Small intestine (tissue), 7 donors: ENCODE measurements around the gene TUBA8. TPM values are rescaled to one million over a fixed set of nuclear protein-coding genes. Genes with fewer than 3 reads are reported as not detected.
"Not testable (repeated sequence)": the region's sequence is repeated elsewhere in the genome, so short reads cannot be mapped to it uniquely, and the experiment has no call there.

ENCODE experiments used
- DNase-seq, 2 donors: peaks; one replicate each; pipeline versions ENCODE4 v3.0.0 to v3.0.0-alpha.2; 2013
- FAIRE-seq: peaks from 2 replicates; lab custom pipeline; 2012; peaks lifted over from hg19 to GRCh38; lab: Jason Lieb, UNC
- H3K27ac ChIP-seq, 3 donors: one replicate each; pipeline ENCODE4 v1.5.1; 2013; ENCODE audit warnings: low read length in 2 of 3, mild to moderate bottlenecking in 2 of 3, control low read depth in 1 of 3, inconsistent platforms in 1 of 3, low read depth in 1 of 3, moderate library complexity in 1 of 3
- H3K27me3 ChIP-seq, 3 donors: one replicate each; pipeline ENCODE4 v1.6.1; 2013; ENCODE audit warnings: low read length in 3 of 3, inconsistent platforms in 1 of 3; ENCODE audit not compliant: control insufficient read depth in 3 of 3, insufficient read depth in 3 of 3
- H3K36me3 ChIP-seq, 3 donors: one replicate each; pipeline ENCODE4 v1.6.1; 2013; ENCODE audit warnings: low read length in 3 of 3, inconsistent platforms in 1 of 3, low read depth in 1 of 3, mild to moderate bottlenecking in 1 of 3, moderate library complexity in 1 of 3; ENCODE audit not compliant: control insufficient read depth in 3 of 3, insufficient read depth in 2 of 3
- H3K4me1 ChIP-seq, 3 donors: one replicate each; pipeline ENCODE4 v1.6.1; 2013; ENCODE audit warnings: low read length in 2 of 3, inconsistent platforms in 1 of 3, low read depth in 1 of 3, mild to moderate bottlenecking in 1 of 3, moderate library complexity in 1 of 3; ENCODE audit not compliant: control insufficient read depth in 3 of 3, insufficient read depth in 2 of 3
- H3K4me3 ChIP-seq, 3 donors: one replicate each; pipeline ENCODE4 v1.5.1; 2013; ENCODE audit warnings: low read length in 3 of 3, control low read depth in 1 of 3, inconsistent platforms in 1 of 3, low read depth in 1 of 3, mild to moderate bottlenecking in 1 of 3, moderate library complexity in 1 of 3
- H3K9me3 ChIP-seq, 2 donors: one replicate each; pipeline ENCODE4 v1.6.1; 2013; ENCODE audit warnings: low read depth in 1 of 2, low read length in 1 of 2; ENCODE audit not compliant: control insufficient read depth in 2 of 2, insufficient read depth in 1 of 2
- WGBS, 3 donors: extraction: QIAGEN DNeasy Blood & Tissue Kit; methylation state at CpG; one replicate each; pipeline ENCODE4 v1.1.7; 2013; 5-methylcytosine and 5-hydroxymethylcytosine counted together
- polyA plus RNA-seq, 4 donors: library from polyadenylated mRNA; stranded (reverse) in 3 of 4; unstranded in 1 of 4; fragments of 200-250 nt in 3 of 4; fragments of 120-200 nt in 1 of 4; gene quantifications; one replicate each; pipeline versions ENCODE4 v1.2.1 to v1.2.3, GENCODE V29; 2013
- donor health status: healthy with polysubstance abuse.
- donor health status: control.
- donor health status: control.
- donor health status: Bipolar disorder and iron deficiency.
- donor health status: healthy.

Gene TUBA8
- polyA plus RNA-seq, 4 donors: 1.6 to 5.8 (median 4.5) TPM

DNA sequence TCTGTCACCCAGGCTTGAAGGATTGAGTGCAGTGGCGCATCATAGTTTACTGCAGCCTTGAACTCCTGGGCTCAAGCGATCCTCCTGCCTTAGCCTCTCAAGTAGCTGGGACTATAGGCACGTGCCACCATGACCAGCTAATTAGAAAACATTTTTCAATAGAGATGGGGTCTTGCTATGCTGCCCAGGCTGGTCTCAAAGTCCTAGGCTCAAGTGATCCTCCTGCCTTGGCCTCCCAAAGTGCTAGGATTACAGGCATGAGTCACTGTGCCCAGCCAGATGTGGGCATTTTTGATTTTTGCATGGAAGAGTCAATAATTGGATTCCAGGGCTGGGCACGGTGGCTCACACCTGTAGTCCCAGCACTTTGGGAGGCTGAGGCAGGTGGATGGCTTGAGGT is 36.7 kb upstream of the TUBA8 start:
- FAIRE-seq, DNase-seq: not testable (repeated sequence)

DNA sequence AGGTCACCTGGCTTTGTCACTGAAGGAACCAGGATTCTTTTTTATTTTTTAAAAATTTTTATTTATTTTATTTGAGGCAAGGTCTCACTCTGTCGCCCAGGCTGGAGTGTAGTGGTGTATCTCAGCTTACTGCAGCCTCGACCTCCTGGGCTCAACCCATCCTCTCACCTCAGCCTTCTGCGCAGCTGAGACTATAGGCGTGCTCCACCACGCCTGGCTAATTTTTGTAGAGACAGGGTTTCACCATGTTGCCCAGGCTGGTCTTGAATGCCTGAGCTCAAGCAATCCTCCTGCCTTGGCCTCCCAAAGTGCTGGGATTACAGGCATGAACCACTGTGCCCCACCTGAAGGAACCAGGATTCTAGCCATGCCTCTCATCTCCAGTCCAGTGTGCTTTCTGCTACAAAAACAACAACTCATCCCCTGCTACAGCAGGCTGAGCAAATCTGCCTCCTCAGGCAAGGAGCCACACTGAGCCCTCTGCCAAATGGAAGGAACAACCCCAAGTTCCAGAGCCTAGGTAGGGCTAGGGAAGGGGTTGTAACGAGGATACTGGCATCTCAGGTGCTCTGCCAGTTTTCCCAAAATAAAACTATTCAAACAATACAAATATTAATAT is 35.4 kb upstream of the TUBA8 start:
- 92 to 95% (median 95%) methylated on average over 6 of the region's 6 CpGs for WGBS, 3 donors
- FAIRE-seq (no peak), DNase-seq (no peak)
- H3K36me3 ChIP-seq: peaks cover 0 to 9% (median 3%) of the 10 kb centered on the region in 3 donors
- H3K9me3 ChIP-seq: no peaks in the 10 kb centered on the region
- H3K4me1 ChIP-seq: peaks cover 0 to 38% (median 6%) of the 10 kb centered on the region in 3 donors
- H3K4me3 ChIP-seq: no peak overlapping the region
- H3K27ac ChIP-seq: peak overlapping the region in 1 of 3 donors; percentile 33
- no peaks in the 10 kb centered on the region for H3K27me3 ChIP-seq

More for the DNA sequence above, 36.7 kb upstream of the TUBA8 start:
- H3K36me3 ChIP-seq, H3K27ac ChIP-seq, H3K4me3 ChIP-seq, H3K9me3 ChIP-seq, H3K27me3 ChIP-seq: not testable (repeated sequence)
- H3K4me1 ChIP-seq: peaks cover 0 to 41% (median under 1%) of the 10 kb centered on the region in 3 donors
- WGBS, 3 donors: 88 to 94% (median 91%) methylated on average over 4 of the region's 4 CpGs

DNA sequence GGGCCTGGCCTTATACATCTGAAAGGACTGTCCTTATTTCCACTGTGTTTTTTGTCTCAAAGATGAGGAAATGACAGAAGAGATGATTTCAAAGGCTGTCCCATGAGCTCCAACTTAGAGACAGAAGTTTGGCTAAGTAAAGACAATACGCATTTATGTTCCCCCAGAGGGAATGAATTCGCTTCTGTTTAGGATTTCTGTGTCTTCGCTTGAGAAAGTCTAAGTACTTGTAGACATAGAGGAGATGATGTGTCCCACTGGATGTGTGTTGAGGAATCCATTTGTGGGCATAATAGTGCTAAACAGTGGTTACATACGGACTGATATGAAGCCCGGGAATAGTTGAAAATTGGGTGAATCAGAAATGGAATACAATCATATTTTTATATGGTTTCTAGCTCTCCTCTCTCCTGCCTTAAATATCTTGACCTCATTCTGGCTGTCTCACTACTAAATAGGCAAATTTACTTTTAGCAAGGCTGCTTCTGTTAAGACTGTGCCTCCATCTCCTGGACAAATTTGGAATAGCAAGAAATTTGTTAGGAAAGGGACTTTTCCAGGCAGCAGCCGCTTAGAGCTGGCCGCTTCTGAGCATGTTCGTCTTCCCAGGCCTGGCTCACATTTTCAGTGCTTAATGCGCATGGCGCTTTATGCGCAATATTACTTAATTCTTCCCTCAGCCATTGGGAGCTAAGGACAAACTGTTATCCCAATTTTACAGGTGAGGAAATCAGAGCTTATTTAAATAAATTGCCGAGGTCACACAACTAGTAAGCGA is 34.7 kb upstream of the TUBA8 start:
- peak; percentile 89 to 92 for DNase-seq
- peak overlapping the region in 1 of 3 donors; percentile 20 for H3K4me3 ChIP-seq
- no peaks in the 10 kb centered on the region for H3K9me3 ChIP-seq
- H3K27ac ChIP-seq: peak overlapping the region; percentile 3 to 60 (median 30)
- H3K36me3 ChIP-seq: peaks cover 3 to 12% (median 3%) of the 10 kb centered on the region in 3 donors
- FAIRE-seq: no peak
- 28 to 43% (median 34%) methylated on average over 13 of the region's 13 CpGs for WGBS, 3 donors
- peaks cover 0 to 32% (median 6%) of the 10 kb centered on the region in 3 donors for H3K4me1 ChIP-seq
- H3K27me3 ChIP-seq: no peaks in the 10 kb centered on the region

DNA sequence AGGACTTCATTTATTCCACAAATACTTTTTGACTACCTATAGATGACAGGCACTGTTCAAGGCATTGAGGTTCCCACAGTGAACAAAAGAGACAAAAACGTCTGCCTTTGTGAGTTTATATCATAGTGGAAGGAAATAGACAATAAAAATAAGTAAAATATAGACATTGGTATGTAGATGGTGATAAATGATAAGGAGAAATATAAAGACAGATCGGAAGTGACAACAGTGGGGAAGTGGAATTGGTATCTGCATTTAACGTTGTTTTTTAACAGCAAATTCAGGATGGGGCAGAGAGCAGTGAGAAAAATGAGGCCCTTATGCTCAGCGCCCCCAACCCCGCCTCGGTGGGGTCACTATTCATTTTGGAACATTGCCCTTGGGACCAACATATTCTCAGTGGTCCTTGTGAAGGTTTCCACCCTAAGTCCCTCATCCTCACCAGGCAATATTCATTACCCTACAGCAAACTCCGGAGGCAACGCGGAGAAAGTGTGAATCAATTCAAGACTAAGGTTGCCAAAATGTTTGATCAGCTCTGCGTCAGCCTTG is 33.4 kb upstream of the TUBA8 start:
- Histone ChIP-seq H3K27me3 (no peaks in the 10 kb centered on the region), H3K9me3 (no peaks in the 10 kb centered on the region), H3K36me3 (peaks cover 7 to 16% (median 9%) of the 10 kb centered on the region in 3 donors), H3K4me1 (peaks cover 0 to 26% (median 6%) of the 10 kb centered on the region in 3 donors), H3K4me3 (peak overlapping the region; percentile 31 to 84 (median 67)), H3K27ac (peak overlapping the region; percentile 81 to 88 (median 85))
- DNase-seq (no peak), FAIRE-seq (no peak)
- 0 to 4% (median 2%) methylated on average over 10 of the region's 10 CpGs for WGBS, 3 donors

DNA sequence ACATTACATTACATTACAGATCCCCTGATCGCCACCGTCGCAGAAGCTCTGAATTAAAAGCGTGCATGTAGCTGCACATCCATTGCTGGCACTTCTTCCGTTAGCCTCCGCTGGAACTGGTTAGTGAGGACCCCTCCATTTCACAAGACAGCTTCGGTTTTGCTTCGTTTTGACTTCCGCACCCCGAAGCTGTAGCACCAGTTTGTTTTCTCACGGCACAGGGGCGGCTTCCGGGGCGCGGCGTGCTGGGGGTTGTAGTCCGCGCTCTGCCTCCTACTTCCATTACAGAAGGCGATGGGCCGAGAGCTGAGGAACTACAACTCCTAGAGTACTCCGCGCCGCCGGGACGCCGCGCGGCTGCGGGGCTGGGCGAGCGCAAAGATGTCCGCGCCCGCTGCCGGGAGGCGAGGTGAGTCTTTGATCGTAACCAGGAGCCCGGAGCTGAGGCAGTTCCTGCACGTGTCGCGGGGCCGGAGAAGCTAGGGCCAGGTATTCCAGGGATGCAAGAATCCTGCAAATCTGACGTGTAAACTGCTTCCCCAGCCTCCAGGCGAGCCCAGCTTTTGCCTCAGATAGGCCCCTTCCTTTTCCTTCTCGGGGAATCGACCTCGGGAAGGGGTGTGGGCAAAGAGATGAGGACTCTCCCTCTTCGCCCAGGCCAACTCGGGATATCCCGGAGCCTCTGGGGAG is 32.8 kb upstream of the TUBA8 start, which contains the start of gene PEX26:
PEX26 (plus strand) TSS at position 352 of the 690 bp plus-strand sequence. CDS start 387 bp downstream, outside the sequence.
- DNase-seq (peak; percentile 97), FAIRE-seq (no peak)
- 0 to 1% (median 0%) methylated on average over 49 to 50 of the region's 50 CpGs for WGBS, 3 donors
- Histone ChIP-seq H3K9me3 (no peaks in the 10 kb centered on the region), H3K27me3 (no peaks in the 10 kb centered on the region), H3K36me3 (peaks cover 7 to 16% (median 12%) of the 10 kb centered on the region in 3 donors), H3K27ac (peak within 1 kb of the TSS; percentile 81 to 89 (median 85)), H3K4me3 (peak within 1 kb of the TSS; percentile 67 to 90 (median 84)), H3K4me1 (peaks cover 0 to 22% (median 6%) of the 10 kb centered on the region in 3 donors)

DNA sequence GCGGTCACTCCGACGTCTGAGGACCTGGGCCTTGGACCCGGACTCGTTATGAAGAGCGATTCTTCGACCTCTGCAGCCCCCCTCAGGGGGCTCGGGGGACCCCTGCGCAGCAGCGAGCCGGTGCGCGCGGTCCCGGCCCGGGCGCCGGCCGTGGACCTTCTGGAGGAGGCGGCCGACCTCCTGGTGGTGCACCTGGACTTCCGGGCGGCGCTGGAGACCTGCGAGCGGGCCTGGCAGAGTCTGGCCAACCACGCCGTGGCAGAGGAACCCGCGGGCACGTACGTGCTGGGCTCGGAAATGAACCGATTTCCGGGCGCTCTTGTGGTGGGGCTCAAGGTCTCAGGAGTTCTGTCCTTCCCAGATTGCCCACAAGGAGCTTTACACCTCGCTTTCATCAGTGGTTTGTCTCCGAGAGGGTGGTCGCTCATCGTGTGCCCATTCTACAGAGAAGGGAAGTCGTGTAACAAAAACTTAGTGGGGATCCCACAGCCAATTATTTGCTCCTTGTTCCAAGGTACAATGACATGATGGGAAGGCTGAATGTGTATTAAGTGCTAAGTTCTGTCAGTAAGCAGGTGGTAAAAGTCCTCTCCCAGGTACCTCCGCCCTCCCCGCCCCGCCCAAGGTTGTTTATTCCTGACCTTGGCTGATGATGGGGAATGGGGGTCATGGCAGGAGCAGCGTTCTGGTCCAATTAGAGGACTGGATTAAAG is 32.1 kb upstream of the TUBA8 start:
- peak; percentile 68 to 79 for DNase-seq
- peak overlapping the region; percentile 67 to 90 (median 84) for H3K4me3 ChIP-seq
- WGBS, 3 donors: 2 to 6% (median 3%) methylated on average over 43 to 45 of the region's 45 CpGs
- FAIRE-seq: no peak
- no peaks in the 10 kb centered on the region for H3K27me3 ChIP-seq
- H3K27ac ChIP-seq: peak overlapping the region; percentile 81 to 89 (median 85)
- H3K4me1 ChIP-seq: peaks cover 0 to 22% (median 6%) of the 10 kb centered on the region in 3 donors
- no peaks in the 10 kb centered on the region for H3K9me3 ChIP-seq
- peaks cover 9 to 20% (median 17%) of the 10 kb centered on the region in 3 donors for H3K36me3 ChIP-seq

DNA sequence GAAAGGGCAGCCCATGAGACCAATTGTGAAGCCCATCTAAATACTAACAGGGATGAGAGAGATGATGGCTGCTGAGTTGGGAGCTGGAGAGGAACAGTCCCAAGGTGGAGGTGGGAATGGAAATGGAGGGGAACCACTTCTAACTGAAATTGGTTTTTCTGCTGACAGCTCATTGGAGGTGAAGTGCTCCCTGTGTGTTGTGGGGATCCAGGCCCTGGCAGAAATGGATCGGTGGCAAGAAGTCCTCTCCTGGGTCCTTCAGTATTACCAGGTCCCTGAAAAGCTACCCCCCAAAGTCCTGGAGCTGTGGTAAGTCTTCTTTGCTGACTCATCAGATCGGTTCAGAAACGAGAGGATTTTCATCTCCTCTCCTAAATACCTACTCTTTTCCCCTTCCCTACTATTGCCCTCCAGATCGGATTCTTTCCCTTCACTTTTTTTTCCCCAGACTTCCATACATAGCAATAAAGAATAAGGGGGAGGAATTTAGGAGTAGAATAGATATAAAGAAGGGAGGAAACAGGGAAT is 30.8 kb upstream of the TUBA8 start:
- peaks cover 12 to 29% (median 22%) of the 10 kb centered on the region in 3 donors for H3K36me3 ChIP-seq
- 67 to 69% (median 67%) methylated on average over 4 of the region's 4 CpGs for WGBS, 3 donors
- H3K4me1 ChIP-seq: peaks cover 0 to 22% (median 6%) of the 10 kb centered on the region in 3 donors
- H3K27me3 ChIP-seq: no peaks in the 10 kb centered on the region
- DNase-seq: no peak
- H3K4me3 ChIP-seq: no peak overlapping the region
- H3K27ac ChIP-seq: peak overlapping the region in 1 of 3 donors; percentile 85
- no peak for FAIRE-seq
- H3K9me3 ChIP-seq: no peaks in the 10 kb centered on the region
